ENCODE measurements around the gene PIP4K2B.
A peak's percentile ranks its signal among the peaks of the same experiment; 100 is the strongest.

PIP4K2B gene

GRCh38 chr17:38799501-38800236, at the start of gene PIP4K2B:
Gene PIP4K2B, minus strand, starts transcription at chr17:38799556. Its CDS starts 132 bp downstream, at chr17:38799424.
- peaks cover 20% of the 10 kb centered on the region for H3K4me1 ChIP-seq (ENCODE audit: control insufficient read depth, insufficient read depth, low read length, unreplicated experiment)
- H3K79me2 ChIP-seq (ENCODE audit: control insufficient read depth, insufficient read depth, low read length, unreplicated experiment), result peaks cover 38% of the 10 kb centered on the region
- H3K27me3 ChIP-seq (ENCODE audit: insufficient read depth, low read length), result no peaks in the 10 kb centered on the region
- H3K27ac ChIP-seq (ENCODE audit: low read depth, low read length), result peak within 1 kb of the TSS; percentile 96
- H3K4me3 ChIP-seq (ENCODE audit: low read depth, low read length), result peak within 1 kb of the TSS; percentile 86
- peak within 1 kb of the TSS; percentile 42 for H2AFZ ChIP-seq (ENCODE audit: low read length, unreplicated experiment)
- peaks cover 8% of the 10 kb centered on the region for H3K36me3 ChIP-seq (ENCODE audit: insufficient read depth, low read length)

DNA sequence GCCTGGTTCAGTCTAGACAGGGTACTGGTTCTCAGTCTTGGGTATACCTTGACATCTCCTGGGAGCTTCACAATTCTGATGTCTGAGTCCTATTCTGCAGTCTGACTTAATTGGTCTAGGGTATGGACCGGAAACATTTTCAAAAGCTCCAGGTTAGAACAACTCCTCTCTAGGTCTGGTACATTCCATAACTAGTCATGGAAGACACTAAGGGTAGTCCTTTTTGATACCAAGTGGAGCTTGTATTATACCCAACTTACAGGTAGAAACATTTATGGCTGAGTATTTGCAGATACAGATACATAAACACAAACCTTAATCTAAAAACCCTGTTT, 49.2 kb upstream of the PIP4K2B start:
- Histone ChIP-seq H3K4me1 (ENCODE audit: control insufficient read depth, insufficient read depth, low read length, unreplicated experiment) (peaks cover 10% of the 10 kb centered on the region), H3K79me2 (ENCODE audit: control insufficient read depth, insufficient read depth, low read length, unreplicated experiment) (peaks cover 41% of the 10 kb centered on the region), H3K36me3 (ENCODE audit: insufficient read depth, low read length) (peaks cover 44% of the 10 kb centered on the region), H3K27ac (ENCODE audit: low read depth, low read length) (no peak overlapping the region), H2AFZ (ENCODE audit: low read length, unreplicated experiment) (no peak overlapping the region), H3K4me3 (ENCODE audit: low read depth, low read length) (no peak overlapping the region), H3K27me3 (ENCODE audit: insufficient read depth, low read length) (no peaks in the 10 kb centered on the region)

DNA sequence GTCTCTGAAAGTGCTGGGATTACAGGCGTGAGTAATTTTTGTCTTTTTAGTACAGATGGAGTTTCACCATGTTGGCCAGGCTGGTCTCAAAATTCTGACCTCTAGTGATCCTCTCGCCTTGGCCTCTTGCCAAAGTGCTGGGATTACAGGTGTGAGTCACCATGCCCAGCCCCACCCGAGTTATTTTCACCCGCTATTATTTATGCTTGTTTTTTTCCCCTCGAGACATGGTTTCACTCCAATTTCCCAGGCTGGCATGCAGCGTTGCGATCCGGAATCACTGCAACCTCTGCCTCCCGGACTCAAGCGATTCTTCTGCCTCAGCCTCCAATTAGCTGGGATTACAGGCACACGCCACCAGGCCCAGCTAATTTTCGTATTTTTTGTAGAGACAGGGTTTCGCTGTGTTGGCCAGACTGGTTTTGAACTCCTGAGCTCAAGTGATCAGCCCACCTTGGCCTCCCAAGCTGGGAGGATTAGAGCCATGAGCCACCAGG, 45.0 kb upstream of the PIP4K2B start:
- Histone ChIP-seq H3K27me3 (ENCODE audit: insufficient read depth, low read length) (no peaks in the 10 kb centered on the region), H3K79me2 (ENCODE audit: control insufficient read depth, insufficient read depth, low read length, unreplicated experiment) (peaks cover 7% of the 10 kb centered on the region), H3K36me3 (ENCODE audit: insufficient read depth, low read length) (peaks cover 13% of the 10 kb centered on the region), H3K4me1 (ENCODE audit: control insufficient read depth, insufficient read depth, low read length, unreplicated experiment) (no peaks in the 10 kb centered on the region), H3K27ac (ENCODE audit: low read depth, low read length) (no peak overlapping the region), H2AFZ (ENCODE audit: low read length, unreplicated experiment) (no peak overlapping the region), H3K4me3 (ENCODE audit: low read depth, low read length) (no peak overlapping the region)

- peak overlapping the region; percentile 33 for H2AFZ ChIP-seq (ENCODE audit: low read length, unreplicated experiment)
- peak overlapping the region; percentile 93 for H3K27ac ChIP-seq (ENCODE audit: low read depth, low read length)
- H3K79me2 ChIP-seq (ENCODE audit: control insufficient read depth, insufficient read depth, low read length, unreplicated experiment), result peaks cover 24% of the 10 kb centered on the region
- no peaks in the 10 kb centered on the region for H3K36me3 ChIP-seq (ENCODE audit: insufficient read depth, low read length)
- H3K27me3 ChIP-seq (ENCODE audit: insufficient read depth, low read length), result no peaks in the 10 kb centered on the region
- peaks cover 9% of the 10 kb centered on the region for H3K4me1 ChIP-seq (ENCODE audit: control insufficient read depth, insufficient read depth, low read length, unreplicated experiment)
- H3K4me3 ChIP-seq (ENCODE audit: low read depth, low read length), result peak overlapping the region; percentile 95
These were observed 26.4 kb upstream of the PIP4K2B start for GRCh38 chr17:38825762-38826247.

DNA sequence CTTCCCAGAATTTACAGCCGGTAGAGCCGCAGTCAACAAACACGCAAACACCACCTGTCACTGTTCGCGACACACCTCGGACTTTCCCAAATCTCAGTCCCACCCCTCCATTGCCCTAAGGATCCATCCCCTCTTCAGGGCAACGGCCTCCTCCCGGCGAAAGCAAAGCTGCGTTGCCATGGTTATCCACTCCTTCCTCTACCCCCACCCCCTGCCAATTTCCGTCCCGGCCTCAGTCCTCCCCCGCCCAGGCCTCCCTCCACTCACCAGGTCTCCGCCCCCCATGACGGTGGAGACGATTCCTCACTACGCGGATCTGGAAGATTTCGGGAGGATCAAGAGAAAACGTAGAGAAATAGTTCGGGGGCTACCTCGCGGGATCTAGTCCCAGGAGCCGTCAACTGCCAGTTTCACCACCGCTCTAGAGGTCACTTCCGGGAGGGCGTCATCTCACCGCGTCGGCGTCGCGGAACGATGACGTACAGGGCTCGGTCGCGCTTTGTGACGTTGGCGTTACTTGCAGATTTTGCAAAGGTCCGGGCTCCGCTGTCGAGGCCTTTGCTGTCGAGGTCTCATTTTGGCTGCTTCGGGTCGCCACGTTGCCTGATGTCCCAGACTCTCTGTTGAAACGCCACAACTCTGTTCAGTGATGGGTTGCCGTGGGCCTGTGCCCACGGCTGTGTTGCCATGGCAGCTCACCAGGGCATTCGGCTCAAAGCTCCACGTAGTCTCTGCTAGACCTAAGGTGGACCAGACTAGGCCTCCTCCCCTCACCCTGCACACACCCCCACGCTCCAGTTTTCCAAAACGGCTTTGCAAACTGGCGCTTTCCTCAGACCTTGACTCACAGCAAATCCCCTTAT, 25.8 kb upstream of the PIP4K2B start, which contains the start of gene CWC25:
Gene CWC25 (minus strand): TSS at position 423 of the 863 bp plus-strand sequence. CDS start 138 bp downstream, at position 285.
- Histone ChIP-seq H3K4me3 (ENCODE audit: low read depth, low read length) (peak within 1 kb of the TSS; percentile 95), H3K4me1 (ENCODE audit: control insufficient read depth, insufficient read depth, low read length, unreplicated experiment) (peaks cover 9% of the 10 kb centered on the region), H3K27ac (ENCODE audit: low read depth, low read length) (peak within 1 kb of the TSS; percentile 93), H3K27me3 (ENCODE audit: insufficient read depth, low read length) (no peaks in the 10 kb centered on the region), H2AFZ (ENCODE audit: low read length, unreplicated experiment) (peak within 1 kb of the TSS; percentile 33), H3K36me3 (ENCODE audit: insufficient read depth, low read length) (no peaks in the 10 kb centered on the region), H3K79me2 (ENCODE audit: control insufficient read depth, insufficient read depth, low read length, unreplicated experiment) (peaks cover 29% of the 10 kb centered on the region)

- Histone ChIP-seq H3K36me3 (ENCODE audit: insufficient read depth, low read length) (peaks cover 12% of the 10 kb centered on the region), H3K4me3 (ENCODE audit: low read depth, low read length) (no peak overlapping the region), H3K79me2 (ENCODE audit: control insufficient read depth, insufficient read depth, low read length, unreplicated experiment) (peaks cover 9% of the 10 kb centered on the region), H3K27me3 (ENCODE audit: insufficient read depth, low read length) (no peaks in the 10 kb centered on the region), H3K27ac (ENCODE audit: low read depth, low read length) (peak overlapping the region; percentile 55; the same call in 1 of the 2 replicates), H3K4me1 (ENCODE audit: control insufficient read depth, insufficient read depth, low read length, unreplicated experiment) (peaks cover 3% of the 10 kb centered on the region), H2AFZ (ENCODE audit: low read length, unreplicated experiment) (no peak overlapping the region)
These were observed 16.3 kb upstream of the PIP4K2B start for GRCh38 chr17:38815576-38816193.

DNA sequence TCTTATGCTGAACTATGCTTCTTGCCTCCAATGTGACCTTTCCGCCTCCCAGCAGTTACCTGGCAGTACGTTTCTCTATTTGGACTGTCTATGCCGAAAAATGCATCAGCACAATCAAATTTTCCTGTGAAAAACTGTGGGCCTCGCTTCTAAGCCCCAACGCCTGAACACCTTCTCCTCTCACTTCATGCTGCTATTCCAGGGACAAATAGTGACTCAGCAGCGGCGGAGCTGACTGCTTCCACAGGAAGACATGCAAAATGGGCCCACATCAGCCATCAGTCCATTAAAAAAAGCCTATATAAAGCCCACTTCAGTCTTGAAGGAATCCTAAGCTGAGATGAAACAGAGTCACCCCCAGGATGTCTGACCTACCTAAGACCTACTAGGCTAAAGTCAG, 10.5 kb upstream of the PIP4K2B start:
- peaks cover 26% of the 10 kb centered on the region for H3K36me3 ChIP-seq (ENCODE audit: insufficient read depth, low read length)

GRCh38 chr17:38800237-38800760, 943 bp upstream of the PIP4K2B start:
- Histone ChIP-seq H3K79me2 (ENCODE audit: control insufficient read depth, insufficient read depth, low read length, unreplicated experiment) (peaks cover 36% of the 10 kb centered on the region), H3K4me3 (ENCODE audit: low read depth, low read length) (peak overlapping the region; percentile 82), H3K27ac (ENCODE audit: low read depth, low read length) (no peak overlapping the region), H2AFZ (ENCODE audit: low read length, unreplicated experiment) (no peak overlapping the region), H3K27me3 (ENCODE audit: insufficient read depth, low read length) (no peaks in the 10 kb centered on the region), H3K4me1 (ENCODE audit: control insufficient read depth, insufficient read depth, low read length, unreplicated experiment) (peaks cover 20% of the 10 kb centered on the region), H3K36me3 (ENCODE audit: insufficient read depth, low read length) (peaks cover 11% of the 10 kb centered on the region)

More for the DNA sequence above, 10.5 kb upstream of the PIP4K2B start:
- Histone ChIP-seq H3K4me1 (ENCODE audit: control insufficient read depth, insufficient read depth, low read length, unreplicated experiment) (no peaks in the 10 kb centered on the region), H3K27me3 (ENCODE audit: insufficient read depth, low read length) (no peaks in the 10 kb centered on the region), H3K27ac (ENCODE audit: low read depth, low read length) (no peak overlapping the region), H2AFZ (ENCODE audit: low read length, unreplicated experiment) (no peak overlapping the region), H3K4me3 (ENCODE audit: low read depth, low read length) (no peak overlapping the region), H3K79me2 (ENCODE audit: control insufficient read depth, insufficient read depth, low read length, unreplicated experiment) (no peaks in the 10 kb centered on the region)

DNA sequence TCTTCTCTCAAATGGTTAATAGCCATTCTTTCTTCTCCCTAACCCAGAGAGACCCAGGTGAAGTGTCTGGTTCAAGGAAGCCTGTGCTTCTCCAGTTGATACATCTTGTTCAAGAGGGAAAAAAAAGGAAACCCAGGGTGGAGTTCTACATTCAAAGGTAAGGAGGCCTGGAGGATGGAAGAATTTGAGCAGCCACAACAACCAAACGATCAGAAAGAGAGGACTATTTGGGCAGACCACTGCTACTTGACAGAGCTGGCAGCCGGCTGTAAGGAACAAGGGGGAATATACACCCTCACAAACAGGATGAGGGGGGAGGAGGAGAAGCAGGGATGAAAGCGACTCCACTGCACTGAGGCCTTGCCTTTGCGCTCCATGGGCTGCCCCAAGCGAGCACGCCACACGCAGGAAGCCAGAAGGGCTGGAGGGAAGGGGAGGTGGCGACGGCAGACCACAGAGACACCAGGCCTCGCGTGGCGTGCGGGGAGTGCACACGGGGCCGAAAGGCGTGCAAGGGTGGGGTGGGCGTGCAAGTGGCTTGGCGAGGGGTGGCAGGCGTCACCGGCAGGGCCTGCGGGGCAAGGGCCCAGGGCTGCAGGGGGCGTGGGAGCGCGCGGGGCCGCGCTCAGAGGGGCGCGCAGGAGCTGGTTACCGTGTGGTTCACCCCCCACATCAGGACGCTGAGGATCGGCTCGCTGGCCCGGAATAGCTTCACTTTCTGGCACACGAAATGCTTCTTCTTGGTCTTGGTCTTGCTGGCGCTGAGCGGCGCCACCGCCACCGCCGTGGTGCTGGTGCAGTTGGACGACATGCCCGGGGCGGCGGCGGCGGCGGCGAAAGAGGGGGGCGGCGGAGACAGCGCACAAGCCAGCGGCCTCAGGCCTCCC, 499 bp downstream of the PIP4K2B start:
- peaks cover 3% of the 10 kb centered on the region for H3K36me3 ChIP-seq (ENCODE audit: insufficient read depth, low read length)
- peak overlapping the region; percentile 42 for H2AFZ ChIP-seq (ENCODE audit: low read length, unreplicated experiment)
- H3K79me2 ChIP-seq (ENCODE audit: control insufficient read depth, insufficient read depth, low read length, unreplicated experiment), result peaks cover 42% of the 10 kb centered on the region

More for the DNA sequence above, 499 bp downstream of the PIP4K2B start:
- Histone ChIP-seq H3K4me3 (ENCODE audit: low read depth, low read length) (peak overlapping the region; percentile 86), H3K27me3 (ENCODE audit: insufficient read depth, low read length) (no peaks in the 10 kb centered on the region), H3K27ac (ENCODE audit: low read depth, low read length) (peak overlapping the region; percentile 58), H3K4me1 (ENCODE audit: control insufficient read depth, insufficient read depth, low read length, unreplicated experiment) (peaks cover 20% of the 10 kb centered on the region)
